ENCODE data around the gene RASSF10. TPM values are rescaled to one million over a fixed set of nuclear protein-coding genes. Genes with fewer than 3 reads are reported as not detected.

The RASSF10 gene
- total RNA-seq, 4 donors from 2014 or later = 0.27 to 1.3 TPM; not detected in 2

GRCh38 chr11:13007182-13008060 is 1.7 kb upstream of the RASSF10 start:
- TF ChIP-seq POLR2A (IDR thresholded peaks at IDR 0.05) = no peak
- no peak for TF ChIP-seq POLR2AphosphoS5 (IDR thresholded peaks at IDR 0.05)
- TF ChIP-seq, protein P1, sequence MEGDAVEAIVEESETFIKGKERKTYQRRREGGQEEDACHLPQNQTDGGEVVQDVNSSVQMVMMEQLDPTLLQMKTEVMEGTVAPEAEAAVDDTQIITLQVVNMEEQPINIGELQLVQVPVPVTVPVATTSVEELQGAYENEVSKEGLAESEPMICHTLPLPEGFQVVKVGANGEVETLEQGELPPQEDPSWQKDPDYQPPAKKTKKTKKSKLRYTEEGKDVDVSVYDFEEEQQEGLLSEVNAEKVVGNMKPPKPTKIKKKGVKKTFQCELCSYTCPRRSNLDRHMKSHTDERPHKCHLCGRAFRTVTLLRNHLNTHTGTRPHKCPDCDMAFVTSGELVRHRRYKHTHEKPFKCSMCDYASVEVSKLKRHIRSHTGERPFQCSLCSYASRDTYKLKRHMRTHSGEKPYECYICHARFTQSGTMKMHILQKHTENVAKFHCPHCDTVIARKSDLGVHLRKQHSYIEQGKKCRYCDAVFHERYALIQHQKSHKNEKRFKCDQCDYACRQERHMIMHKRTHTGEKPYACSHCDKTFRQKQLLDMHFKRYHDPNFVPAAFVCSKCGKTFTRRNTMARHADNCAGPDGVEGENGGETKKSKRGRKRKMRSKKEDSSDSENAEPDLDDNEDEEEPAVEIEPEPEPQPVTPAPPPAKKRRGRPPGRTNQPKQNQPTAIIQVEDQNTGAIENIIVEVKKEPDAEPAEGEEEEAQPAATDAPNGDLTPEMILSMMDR (IDR thresholded peaks at IDR 0.05) = no peak
- TF ChIP-seq EP300 (IDR thresholded peaks at IDR 0.05) = no peak
- Histone ChIP-seq H3K4me3 (no peak overlapping the region), H3K36me3 (no peaks in the 10 kb centered on the region), H3K4me1 (peaks cover 0 to 30% (median 23%) of the 10 kb centered on the region in 3 donors), H3K27me3 (peaks cover 80% of the 10 kb centered on the region), H3K9me3 (peaks cover 0 to 7% (median 0%) of the 10 kb centered on the region in 3 donors), H3K27ac (no peak overlapping the region)
- no peak for ATAC-seq
- WGBS, 2 donors (ENCODE audit: low coverage in 1 of 2) = 78 to 86% methylated on average over 3 to 4 of the region's 4 CpGs

GRCh38 chr11:13008061-13008435 is 1.1 kb upstream of the RASSF10 start:
- Histone ChIP-seq H3K27me3 (peaks cover 86% of the 10 kb centered on the region), H3K9me3 (peaks cover 0 to 7% (median 0%) of the 10 kb centered on the region in 3 donors), H3K4me3 (no peak overlapping the region), H3K4me1 (peaks cover 0 to 30% (median 23%) of the 10 kb centered on the region in 3 donors), H3K36me3 (no peaks in the 10 kb centered on the region), H3K27ac (no peak overlapping the region)
- ATAC-seq = no peak
- TF ChIP-seq POLR2AphosphoS5 (IDR thresholded peaks at IDR 0.05) (no peak), POLR2A (IDR thresholded peaks at IDR 0.05) (no peak), EP300 (IDR thresholded peaks at IDR 0.05) (no peak)
- TF ChIP-seq, protein P1 (IDR thresholded peaks at IDR 0.05) = no peak
- 74 to 100% methylated on average over 1 to 2 of the region's 2 CpGs for WGBS, 2 donors (ENCODE audit: low coverage in 1 of 2)

DNA sequence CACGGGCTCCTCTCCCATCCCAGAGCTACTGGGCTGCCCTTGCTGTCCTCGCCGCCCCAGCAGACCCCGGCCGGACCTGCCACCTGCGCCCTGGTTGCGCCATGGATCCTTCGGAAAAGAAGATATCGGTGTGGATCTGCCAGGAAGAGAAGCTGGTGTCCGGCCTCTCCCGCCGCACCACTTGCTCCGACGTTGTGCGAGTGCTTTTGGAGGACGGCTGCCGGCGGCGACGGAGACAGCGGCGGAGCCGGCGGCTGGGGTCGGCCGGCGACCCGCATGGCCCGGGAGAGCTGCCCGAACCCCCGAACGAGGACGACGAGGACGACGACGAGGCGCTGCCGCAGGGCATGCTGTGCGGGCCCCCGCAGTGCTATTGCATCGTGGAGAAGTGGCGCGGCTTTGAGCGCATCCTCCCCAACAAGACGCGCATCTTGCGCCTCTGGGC is 382 bp downstream of the RASSF10 start:
- H3K27me3 ChIP-seq = peaks cover 100% of the 10 kb centered on the region
- no peaks in the 10 kb centered on the region for H3K36me3 ChIP-seq
- H3K4me3 ChIP-seq = peak overlapping the region in 1 of 2 donors; percentile 46
- H3K4me1 ChIP-seq = peaks cover 0 to 30% (median 23%) of the 10 kb centered on the region in 3 donors
- WGBS, 2 donors (ENCODE audit: low coverage in 1 of 2) = no CpG with 5 or more reads among the region's 48 CpGs
- peaks cover 0 to 7% (median 0%) of the 10 kb centered on the region in 3 donors for H3K9me3 ChIP-seq
- H3K27ac ChIP-seq = no peak overlapping the region
- no peak for ATAC-seq
- TF ChIP-seq EP300 (IDR thresholded peaks at IDR 0.05) (no peak), POLR2AphosphoS5 (IDR thresholded peaks at IDR 0.05) (no peak), POLR2A (IDR thresholded peaks at IDR 0.05) (no peak)
- TF ChIP-seq, protein P1 (IDR thresholded peaks at IDR 0.05) = no peak

DNA sequence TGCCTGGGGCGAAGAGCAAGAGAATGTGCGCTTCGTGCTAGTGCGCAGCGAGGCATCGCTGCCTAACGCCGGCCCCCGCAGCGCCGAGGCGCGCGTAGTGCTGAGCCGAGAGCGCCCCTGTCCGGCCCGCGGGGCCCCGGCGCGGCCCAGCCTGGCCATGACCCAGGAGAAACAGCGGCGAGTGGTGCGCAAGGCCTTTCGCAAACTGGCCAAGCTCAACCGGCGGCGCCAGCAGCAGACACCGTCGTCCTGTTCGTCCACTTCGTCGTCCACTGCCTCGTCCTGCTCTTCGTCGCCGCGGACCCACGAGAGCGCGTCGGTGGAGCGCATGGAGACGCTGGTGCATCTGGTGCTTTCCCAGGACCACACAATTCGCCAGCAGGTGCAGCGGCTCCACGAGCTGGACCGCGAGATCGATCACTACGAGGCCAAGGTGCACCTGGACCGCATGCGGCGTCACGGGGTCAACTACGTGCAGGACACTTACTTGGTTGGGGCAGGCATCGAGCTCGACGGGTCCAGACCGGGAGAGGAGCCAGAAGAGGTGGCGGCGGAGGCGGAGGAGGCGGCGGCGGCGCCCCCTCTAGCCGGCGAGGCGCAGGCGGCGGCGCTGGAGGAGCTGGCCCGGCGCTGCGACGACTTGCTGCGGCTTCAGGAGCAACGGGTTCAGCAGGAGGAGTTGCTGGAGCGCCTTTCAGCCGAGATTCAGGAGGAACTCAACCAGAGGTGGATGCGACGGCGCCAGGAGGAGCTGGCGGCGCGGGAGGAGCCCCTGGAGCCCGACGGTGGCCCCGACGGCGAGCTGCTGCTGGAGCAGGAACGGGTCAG is 1.0 kb downstream of the RASSF10 start:
- WGBS, 2 donors (ENCODE audit: low coverage in 1 of 2) = 0% methylated on average over 2 of the region's 94 CpGs; no CpG with 5 or more reads in 1 of the 2 donors
- peaks cover 0 to 7% (median 0%) of the 10 kb centered on the region in 3 donors for H3K9me3 ChIP-seq
- TF ChIP-seq, protein P1 (IDR thresholded peaks at IDR 0.05) = no peak
- TF ChIP-seq POLR2A (IDR thresholded peaks at IDR 0.05) = no peak
- no peak for TF ChIP-seq EP300 (IDR thresholded peaks at IDR 0.05)
- TF ChIP-seq POLR2AphosphoS5 (IDR thresholded peaks at IDR 0.05) = no peak
- H3K27me3 ChIP-seq = peaks cover 98% of the 10 kb centered on the region
- H3K27ac ChIP-seq = no peak overlapping the region
- peaks cover 0 to 30% (median 23%) of the 10 kb centered on the region in 3 donors for H3K4me1 ChIP-seq
- peak overlapping the region in 1 of 2 donors; percentile 46 for H3K4me3 ChIP-seq
- H3K36me3 ChIP-seq = no peaks in the 10 kb centered on the region
- ATAC-seq = peak; percentile 25

Data from gastroesophageal sphincter (tissue), 4 donors.